GM19452 (cell line): ENCODE results near the gene PPP1R2C.

Source experiments
- ATAC-seq: cut with Tn5 transposase; IDR thresholded peaks from one replicate; pipeline ENCODE4 v1.9.1; 2021; ENCODE audit not compliant: unreplicated experiment

The PPP1R2C gene

GRCh38 chrX:42778096-42778495, at the start of gene PPP1R2C:
TSS of gene PPP1R2C (minus strand) at chrX:42778163. CDS start at chrX:42778079, 84 bp downstream.
- no peak for ATAC-seq

GRCh38 chrX:42825201-42825600, 47.2 kb upstream of the PPP1R2C start:
- no peak for ATAC-seq

- ATAC-seq, result no peak
These were observed 46.6 kb upstream of the PPP1R2C start for GRCh38 chrX:42824541-42824940.

- ATAC-seq, result no peak
These were observed 45.5 kb upstream of the PPP1R2C start for GRCh38 chrX:42823443-42823842.

- no peak for ATAC-seq
These were observed 44.0 kb upstream of the PPP1R2C start for GRCh38 chrX:42821803-42822443.

GRCh38 chrX:42818151-42818921, 40.4 kb upstream of the PPP1R2C start:
- no peak for ATAC-seq

- no peak for ATAC-seq
These were observed 31.6 kb upstream of the PPP1R2C start for GRCh38 chrX:42809569-42809968.

- no peak for ATAC-seq
These were observed 29.4 kb upstream of the PPP1R2C start for GRCh38 chrX:42807393-42807792.

GRCh38 chrX:42804524-42804923, 26.6 kb upstream of the PPP1R2C start:
- ATAC-seq, result no peak

- no peak for ATAC-seq
These were observed 25.4 kb upstream of the PPP1R2C start for GRCh38 chrX:42803320-42803719.

GRCh38 chrX:42797651-42798269, 19.8 kb upstream of the PPP1R2C start:
- ATAC-seq, result no peak

- no peak for ATAC-seq
These were observed 5.5 kb upstream of the PPP1R2C start for GRCh38 chrX:42783451-42783850.

GRCh38 chrX:42776195-42776594, 1.8 kb downstream of the PPP1R2C start:
- ATAC-seq, result no peak

GRCh38 chrX:42772874-42773273, 5.1 kb downstream of the PPP1R2C start:
- ATAC-seq, result no peak

- no peak for ATAC-seq
These were observed 6.2 kb downstream of the PPP1R2C start for GRCh38 chrX:42771506-42772335.

GRCh38 chrX:42770566-42770965, 7.4 kb downstream of the PPP1R2C start:
- no peak for ATAC-seq

GRCh38 chrX:42759881-42760280, 18.1 kb downstream of the PPP1R2C start:
- no peak for ATAC-seq

- ATAC-seq, result no peak
These were observed 22.1 kb downstream of the PPP1R2C start for GRCh38 chrX:42755815-42756214.

- no peak for ATAC-seq
These were observed 23.4 kb downstream of the PPP1R2C start for GRCh38 chrX:42754603-42755002.

GRCh38 chrX:42754115-42754514, 23.8 kb downstream of the PPP1R2C start:
- no peak for ATAC-seq

GRCh38 chrX:42752730-42753129, 25.2 kb downstream of the PPP1R2C start:
- ATAC-seq, result no peak
